GM10266 (cell line): Measurements from ENCODE around the gene CHRM2.

Source experiments
- DNase-seq: peaks from one replicate; pipeline ENCODE4 v3.0.0; 2012; ENCODE audit errors: extremely low spot score
- TF ChIP-seq, protein P1 (sequence below): IDR thresholded peaks from 2 replicates; pipeline ENCODE4 v1.5.1; 2012; ENCODE audit warnings: mild to moderate bottlenecking, low read depth; ENCODE audit not compliant: control insufficient read depth, insufficient read depth; ENCODE audit errors: missing control alignments

CHRM2 gene

DNA sequence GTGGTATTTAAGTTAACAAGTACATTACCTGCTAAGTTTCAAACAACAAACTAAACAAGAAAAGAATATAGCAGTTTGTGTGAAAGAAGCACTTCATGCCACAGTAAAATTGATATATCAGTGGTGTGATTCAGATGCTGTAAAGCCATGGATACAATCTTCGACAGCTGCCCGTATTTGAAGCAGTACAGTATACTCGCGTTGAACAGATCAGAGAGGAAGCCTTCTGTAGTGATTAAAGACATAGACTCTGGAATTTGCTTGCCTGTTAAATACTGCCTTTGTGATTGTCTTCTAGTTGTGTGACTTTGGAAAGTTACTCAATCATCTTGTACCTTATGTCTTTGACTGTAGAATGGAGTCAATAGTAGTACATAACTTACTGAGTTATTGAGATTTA is 71.7 kb downstream of the CHRM2 start:
- no peak for DNase-seq

DNA sequence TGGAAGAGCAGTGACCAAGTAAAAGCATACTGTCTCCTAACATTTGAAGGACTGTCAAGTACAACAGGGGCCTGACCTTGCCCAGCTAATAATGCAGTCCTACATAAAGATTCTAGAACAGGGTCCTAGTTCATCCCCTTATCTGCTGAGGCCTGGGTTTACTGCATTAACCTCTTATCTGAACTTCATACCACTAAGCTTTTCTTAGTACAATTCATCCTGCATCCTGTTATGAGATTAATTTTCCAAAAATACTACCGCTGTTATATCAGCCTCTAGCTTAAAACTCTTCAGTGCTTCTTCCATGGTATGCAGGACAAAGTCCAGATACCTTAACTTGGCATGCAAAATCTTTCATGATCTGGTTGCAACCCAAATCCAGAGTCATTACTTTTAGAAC is 72.5 kb downstream of the CHRM2 start:
- DNase-seq: no peak
- TF ChIP-seq, protein P1, sequence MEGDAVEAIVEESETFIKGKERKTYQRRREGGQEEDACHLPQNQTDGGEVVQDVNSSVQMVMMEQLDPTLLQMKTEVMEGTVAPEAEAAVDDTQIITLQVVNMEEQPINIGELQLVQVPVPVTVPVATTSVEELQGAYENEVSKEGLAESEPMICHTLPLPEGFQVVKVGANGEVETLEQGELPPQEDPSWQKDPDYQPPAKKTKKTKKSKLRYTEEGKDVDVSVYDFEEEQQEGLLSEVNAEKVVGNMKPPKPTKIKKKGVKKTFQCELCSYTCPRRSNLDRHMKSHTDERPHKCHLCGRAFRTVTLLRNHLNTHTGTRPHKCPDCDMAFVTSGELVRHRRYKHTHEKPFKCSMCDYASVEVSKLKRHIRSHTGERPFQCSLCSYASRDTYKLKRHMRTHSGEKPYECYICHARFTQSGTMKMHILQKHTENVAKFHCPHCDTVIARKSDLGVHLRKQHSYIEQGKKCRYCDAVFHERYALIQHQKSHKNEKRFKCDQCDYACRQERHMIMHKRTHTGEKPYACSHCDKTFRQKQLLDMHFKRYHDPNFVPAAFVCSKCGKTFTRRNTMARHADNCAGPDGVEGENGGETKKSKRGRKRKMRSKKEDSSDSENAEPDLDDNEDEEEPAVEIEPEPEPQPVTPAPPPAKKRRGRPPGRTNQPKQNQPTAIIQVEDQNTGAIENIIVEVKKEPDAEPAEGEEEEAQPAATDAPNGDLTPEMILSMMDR: no peak

More for the DNA sequence above, 71.7 kb downstream of the CHRM2 start:
- TF ChIP-seq, protein P1: no peak

DNA sequence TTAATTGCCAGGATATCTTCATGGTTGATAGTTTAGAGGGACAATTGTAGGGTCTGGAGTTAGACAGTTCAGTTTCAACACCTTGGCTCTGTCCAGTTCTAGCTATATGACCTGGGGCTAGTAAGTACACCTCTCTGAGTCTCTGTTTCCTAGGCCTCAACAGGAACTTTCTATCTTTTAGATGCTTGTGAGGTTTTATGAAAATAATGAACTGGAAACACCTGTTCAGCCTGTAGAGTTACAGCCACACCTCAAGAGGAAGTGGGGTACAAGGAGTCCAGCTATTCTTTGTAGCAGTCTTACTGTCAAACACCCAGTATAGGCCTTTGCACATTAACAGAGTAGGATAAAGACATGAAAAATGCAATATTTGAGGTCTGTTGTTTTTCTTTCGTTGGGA is 73.4 kb downstream of the CHRM2 start:
- TF ChIP-seq, protein P1: no peak
- no peak for DNase-seq

DNA sequence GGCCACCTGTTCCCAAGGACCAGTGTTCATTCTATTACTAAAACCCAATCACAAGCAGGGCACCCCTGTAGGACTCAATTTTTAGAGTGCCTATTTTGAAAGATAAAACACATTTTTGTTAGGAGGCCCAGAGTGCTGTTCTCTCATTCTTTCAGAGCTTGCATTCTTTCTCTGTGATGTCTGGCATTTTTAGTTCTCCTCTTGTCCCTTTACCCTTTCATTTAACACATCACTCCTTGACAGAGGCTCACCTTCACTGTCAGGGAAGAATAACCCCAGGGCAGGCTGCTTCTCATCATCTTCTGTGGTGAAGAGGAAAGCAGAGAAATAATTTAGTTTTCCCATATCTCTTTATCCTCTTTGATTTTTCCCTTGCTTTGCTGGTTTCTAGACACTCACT is 73.9 kb downstream of the CHRM2 start:
- TF ChIP-seq, protein P1: no peak
- no peak for DNase-seq

DNA sequence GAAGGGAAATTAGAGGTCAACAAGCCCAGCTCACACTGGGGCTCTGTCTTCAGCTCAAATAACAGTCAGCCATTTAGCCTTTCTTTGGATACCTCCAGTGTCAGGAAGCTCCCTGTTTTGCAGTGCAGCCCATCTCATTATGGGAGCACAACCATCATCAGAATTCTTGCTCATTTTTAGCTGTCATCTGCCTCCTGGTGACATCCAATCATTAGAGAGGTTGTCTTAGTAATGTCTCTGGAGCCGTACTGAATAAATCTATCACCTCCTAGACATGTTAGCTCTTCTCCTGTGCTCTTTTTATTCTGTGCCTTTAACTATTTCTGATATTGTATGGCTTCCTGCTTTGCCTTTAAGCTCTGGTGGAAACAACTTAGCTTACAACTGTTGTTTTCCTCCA is 74.5 kb downstream of the CHRM2 start:
- DNase-seq: no peak
- TF ChIP-seq, protein P1: no peak

DNA sequence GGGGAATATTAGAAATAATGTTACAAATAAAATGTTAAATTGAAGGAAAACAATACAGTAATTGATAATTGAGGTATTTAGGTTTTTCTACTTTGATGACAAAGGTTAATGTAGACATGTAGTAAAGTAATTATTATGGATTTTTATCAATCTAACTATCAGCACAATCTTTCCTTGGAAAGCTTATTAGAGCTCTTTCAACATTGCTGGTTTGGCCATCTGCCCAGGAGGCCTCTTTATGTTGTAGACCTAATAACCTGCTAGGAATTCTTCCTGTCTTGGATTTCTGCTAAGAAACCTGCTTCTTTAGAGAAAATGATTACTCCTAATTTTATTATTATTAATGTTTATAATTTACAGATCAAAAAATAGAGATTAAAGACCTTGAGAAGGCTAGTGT is 78.9 kb downstream of the CHRM2 start:
- TF ChIP-seq, protein P1: no peak
- no peak for DNase-seq

DNA sequence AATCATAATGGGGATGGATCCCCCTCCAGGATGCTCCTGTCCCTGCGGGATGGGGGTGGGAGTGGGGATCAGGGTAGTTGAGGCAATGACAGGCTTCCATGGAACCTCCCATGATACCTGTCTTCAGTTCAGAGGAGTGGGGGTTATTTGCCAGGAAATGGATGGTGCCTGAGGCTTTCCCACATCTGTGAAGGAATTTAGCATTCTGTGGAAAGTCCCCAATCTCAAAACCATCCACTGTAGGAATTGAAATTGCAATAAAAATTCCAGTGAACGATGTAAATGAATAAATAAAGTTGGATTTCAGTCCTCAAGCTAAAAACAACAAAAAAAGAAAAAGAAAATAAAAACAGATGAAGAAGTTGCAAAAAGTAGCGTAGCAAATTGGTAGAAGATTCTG is 81.9 kb downstream of the CHRM2 start:
- TF ChIP-seq, protein P1: no peak
- DNase-seq: no peak
